Parathyroid adenoma (tissue), 2 donors: Measurements from ENCODE around the gene TFDP1.

Experiments
- H2AFZ ChIP-seq: fragments of 300-600 bp; sonication (generic); one replicate; pipeline ENCODE4 v1.7.0; 2017; ENCODE audit warnings: antibody characterized with exemption, mild to moderate bottlenecking
- H3K27ac ChIP-seq: fragments of 300-600 bp; sonication (generic); one replicate; pipeline ENCODE4 v1.7.0; 2017
- H3K27me3 ChIP-seq: fragments of 300-600 bp; sonication (generic); one replicate; pipeline ENCODE4 v1.7.0; 2017; ENCODE audit warnings: low read length; ENCODE audit not compliant: control insufficient read depth, insufficient read depth
- H3K36me3 ChIP-seq: fragments of 300-600 bp; sonication (generic); one replicate; pipeline ENCODE4 v1.7.0; 2017; ENCODE audit warnings: low read length; ENCODE audit not compliant: control insufficient read depth, insufficient read depth
- H3K4me1 ChIP-seq: fragments of 300-600 bp; sonication (generic); one replicate; pipeline ENCODE4 v1.7.0; 2017; ENCODE audit warnings: control low read depth
- H3K4me2 ChIP-seq: fragments of 300-600 bp; sonication (generic); one replicate; pipeline ENCODE4 v1.7.0; 2017; ENCODE audit warnings: low read length
- H3K4me3 ChIP-seq: fragments of 300-600 bp; sonication (generic); one replicate; pipeline ENCODE4 v1.7.0; 2017; ENCODE audit warnings: low read depth, low read length
- H3K79me2 ChIP-seq: fragments of 300-600 bp; sonication (generic); one replicate; pipeline ENCODE4 v1.7.0; 2017; ENCODE audit warnings: control low read depth
- H3K9ac ChIP-seq: fragments of 300-600 bp; sonication (generic); one replicate; pipeline ENCODE4 v1.7.0; 2017; ENCODE audit warnings: mild to moderate bottlenecking
- H3K9me3 ChIP-seq: fragments of 300-600 bp; sonication (generic); one replicate; pipeline ENCODE4 v1.7.0; 2017; ENCODE audit warnings: low read length; ENCODE audit not compliant: control insufficient read depth
- CTCF ChIP-seq: fragments of 300-600 bp; sonication (generic); IDR thresholded peaks from one replicate; pipeline ENCODE4 v1.7.0; 2017; ENCODE audit warnings: antibody characterized with exemption, mild to moderate bottlenecking
- donor health status: primary hyperparathyroidism.

The TFDP1 gene, protein sequence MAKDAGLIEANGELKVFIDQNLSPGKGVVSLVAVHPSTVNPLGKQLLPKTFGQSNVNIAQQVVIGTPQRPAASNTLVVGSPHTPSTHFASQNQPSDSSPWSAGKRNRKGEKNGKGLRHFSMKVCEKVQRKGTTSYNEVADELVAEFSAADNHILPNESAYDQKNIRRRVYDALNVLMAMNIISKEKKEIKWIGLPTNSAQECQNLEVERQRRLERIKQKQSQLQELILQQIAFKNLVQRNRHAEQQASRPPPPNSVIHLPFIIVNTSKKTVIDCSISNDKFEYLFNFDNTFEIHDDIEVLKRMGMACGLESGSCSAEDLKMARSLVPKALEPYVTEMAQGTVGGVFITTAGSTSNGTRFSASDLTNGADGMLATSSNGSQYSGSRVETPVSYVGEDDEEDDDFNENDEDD

DNA sequence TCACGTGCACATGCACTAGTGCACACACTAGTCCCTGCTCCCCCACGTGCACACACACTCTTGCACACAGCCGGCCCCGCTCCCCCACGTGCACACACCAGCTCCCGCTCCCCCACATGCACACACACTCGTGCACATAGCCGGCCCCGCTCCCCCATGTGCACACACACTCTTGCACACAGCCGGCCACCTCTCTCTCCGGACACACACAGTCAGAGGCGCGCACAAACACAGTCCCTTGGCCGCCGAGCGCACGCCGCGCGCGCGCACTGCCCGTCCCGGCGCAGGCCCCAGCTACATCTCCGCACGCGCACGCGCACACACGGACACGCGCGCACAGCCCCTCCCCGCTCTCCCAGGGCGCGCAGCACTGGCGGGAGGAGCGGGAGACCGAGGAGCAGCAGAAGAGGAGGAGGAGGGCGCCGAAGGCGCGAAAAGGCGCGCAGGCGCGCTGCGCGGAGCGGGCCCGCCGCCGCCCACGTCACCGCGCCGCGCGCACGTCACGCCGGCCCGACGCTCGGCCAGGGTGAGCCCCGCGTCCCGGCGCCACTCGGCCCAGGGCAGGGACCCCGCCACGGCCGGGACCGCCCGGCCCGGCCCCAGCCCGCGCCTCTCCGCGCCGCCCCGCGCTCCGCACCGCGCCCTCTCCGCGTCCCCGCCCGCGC lies at the start of gene TFDP1:
Gene TFDP1 (plus strand): TSS at position 549 of the 665 bp plus-strand sequence. CDS start 1,085 bp downstream, outside the sequence.
- Histone ChIP-seq H3K9ac (no peak within 1 kb of the TSS), H2AFZ (peak within 1 kb of the TSS; percentile 62), H3K36me3 (no peaks in the 10 kb centered on the region), H3K79me2 (peaks cover 3% of the 10 kb centered on the region), H3K9me3 (no peaks in the 10 kb centered on the region), H3K4me3 (peak within 1 kb of the TSS; percentile 47), H3K27me3 (no peaks in the 10 kb centered on the region), H3K4me1 (no peaks in the 10 kb centered on the region), H3K4me2 (peak within 1 kb of the TSS; percentile 73), H3K27ac (no peak within 1 kb of the TSS)
- no peak for TF ChIP-seq CTCF

DNA sequence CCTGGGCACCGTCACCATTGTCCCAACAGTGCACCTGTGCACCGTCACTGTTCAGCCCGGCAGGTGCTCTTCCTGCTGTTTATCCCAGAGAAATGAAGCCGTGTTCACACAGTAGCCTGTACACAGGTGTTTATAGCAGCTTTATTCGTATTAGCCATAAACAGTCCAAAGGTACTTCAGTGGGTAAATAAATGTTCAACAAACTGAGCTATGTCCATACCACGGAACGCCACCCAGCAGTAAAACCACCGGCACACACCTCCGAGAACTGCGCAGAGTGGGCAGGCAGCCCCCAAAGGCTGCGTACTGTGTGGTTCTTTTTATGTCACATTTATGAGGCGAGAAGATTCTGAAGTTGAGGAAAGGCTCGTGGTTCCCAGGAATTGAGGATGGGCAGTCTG lies 49.2 kb upstream of the TFDP1 start:
- H3K27ac ChIP-seq, result no peak overlapping the region
- H3K9ac ChIP-seq, result no peak overlapping the region
- no peak overlapping the region for H2AFZ ChIP-seq
- TF ChIP-seq CTCF, result no peak
- no peaks in the 10 kb centered on the region for H3K27me3 ChIP-seq
- no peaks in the 10 kb centered on the region for H3K36me3 ChIP-seq
- no peaks in the 10 kb centered on the region for H3K9me3 ChIP-seq
- H3K4me2 ChIP-seq, result no peak overlapping the region
- H3K4me3 ChIP-seq, result no peak overlapping the region
- no peaks in the 10 kb centered on the region for H3K4me1 ChIP-seq
- no peaks in the 10 kb centered on the region for H3K79me2 ChIP-seq

GRCh38 chr13:113536461-113537110 lies 48.0 kb upstream of the TFDP1 start:
- H3K9me3 ChIP-seq, result no peaks in the 10 kb centered on the region
- H3K27me3 ChIP-seq, result no peaks in the 10 kb centered on the region
- no peaks in the 10 kb centered on the region for H3K36me3 ChIP-seq
- no peak overlapping the region for H3K4me2 ChIP-seq
- H3K9ac ChIP-seq, result no peak overlapping the region
- H3K4me3 ChIP-seq, result no peak overlapping the region
- no peak for TF ChIP-seq CTCF
- no peaks in the 10 kb centered on the region for H3K4me1 ChIP-seq
- no peak overlapping the region for H3K27ac ChIP-seq
- no peaks in the 10 kb centered on the region for H3K79me2 ChIP-seq
- H2AFZ ChIP-seq, result no peak overlapping the region

- Histone ChIP-seq H3K27ac (no peak overlapping the region), H3K79me2 (no peaks in the 10 kb centered on the region), H3K4me3 (no peak overlapping the region), H2AFZ (no peak overlapping the region), H3K9ac (no peak overlapping the region), H3K4me1 (no peaks in the 10 kb centered on the region), H3K36me3 (no peaks in the 10 kb centered on the region), H3K9me3 (no peaks in the 10 kb centered on the region), H3K4me2 (no peak overlapping the region), H3K27me3 (no peaks in the 10 kb centered on the region)
- no peak for TF ChIP-seq CTCF
These were observed 47.3 kb upstream of the TFDP1 start for GRCh38 chr13:113537205-113537604.
